A549 (cell line): ENCODE data around the gene GPR139. TPM values are rescaled to one million over a fixed set of nuclear protein-coding genes. Genes with fewer than 3 reads are reported as not detected.

ENCODE experiments used
- ATAC-seq, 2 experiments: fragments of 200-7000 bp in 1 of 2; fragments of >200 bp in 1 of 2; cut with Nextera tagmentation in 1 of 2; cut with Tn5 transposase in 1 of 2; 3 replicates each; pipeline versions ENCODE4 v1.8.0 to v1.9.1; 2018 to 2020; ENCODE audit warnings: mild to moderate bottlenecking in 1 of 2, moderate library complexity in 1 of 2
- CTCF ChIA-PET: fragments of 300-600 bp; sonication (Branson Sonifier 250); formaldehyde crosslinking; extraction: SDS; loops from one replicate; lab custom pipeline; 2021; ENCODE audit warnings: antibody characterized with exemption, inconsistent platforms; lab: Yijun Ruan, JAX
- POLR2A ChIA-PET: fragments of 350-600 bp; formaldehyde crosslinking; extraction: SDS; loops from one replicate; lab custom pipeline; 2021; ENCODE audit warnings: antibody characterized with exemption, inconsistent platforms; lab: Yijun Ruan, JAX
- DNase-seq, 2 experiments: peaks; one replicate each; pipeline versions ENCODE4 v3.0.0 to v3.0.0-alpha.2; 2011 to 2016; ENCODE audit warnings: low read depth in 1 of 2, low spot score in 1 of 2
- FAIRE-seq: peaks from 2 replicates; lab custom pipeline; 2011; peaks lifted over from hg19 to GRCh38; lab: Jason Lieb, UNC
- H3K27ac ChIP-seq, 2 experiments: fragments of >200 bp; sonication (Bioruptor Twin); formaldehyde crosslinking; 3 replicates each; pipeline ENCODE4 v1.5.1; 2016 to 2017
- H3K4me1 ChIP-seq: fragments of >200 bp; sonication (Bioruptor Twin); formaldehyde crosslinking; 3 replicates; pipeline ENCODE4 v1.6.1; 2016
- H3K4me2 ChIP-seq: fragments of >200 bp; sonication (Bioruptor Twin); formaldehyde crosslinking; 3 replicates; pipeline ENCODE4 v1.6.1; 2016
- H3K4me3 ChIP-seq: fragments of >200 bp; sonication (Bioruptor Twin); formaldehyde crosslinking; 3 replicates; pipeline ENCODE4 v1.5.1; 2016
- H3K9me3 ChIP-seq: fragments of >200 bp; sonication (Bioruptor Twin); formaldehyde crosslinking; 3 replicates; pipeline ENCODE4 v1.6.1; 2016
- BHLHE40 ChIP-seq: IDR thresholded peaks from 2 replicates; pipeline ENCODE4 v1.6.1; 2012; ENCODE audit warnings: low read depth, low read length, inconsistent platforms
- CBX2 ChIP-seq: fragments of 200-600 bp; sonication (generic); IDR thresholded peaks from 2 replicates; pipeline ENCODE4 v1.6.1; 2016; ENCODE audit warnings: low read depth, mild to moderate bottlenecking, borderline replicate concordance
- CEBPB ChIP-seq, 2 experiments: fragments of >200 bp in 1 of 2; sonication (Bioruptor Twin) in 1 of 2; formaldehyde crosslinking in 1 of 2; IDR thresholded peaks; 2 replicates each; pipeline ENCODE4 v1.6.1; 2012 to 2016
- EP300 ChIP-seq, 2 experiments: fragments of >200 bp; sonication (Bioruptor Twin); formaldehyde crosslinking; IDR thresholded peaks; 2 replicates in 1 of 2; 3 replicates in 1 of 2; pipeline ENCODE4 v1.6.1; 2016 to 2017
- ESRRA ChIP-seq: fragments of 150-350 bp; IDR thresholded peaks from 2 replicates; pipeline ENCODE4 v1.6.1; 2014; ENCODE audit warnings: mild to moderate bottlenecking, low read length, borderline replicate concordance
- FOSL2 ChIP-seq, 2 experiments: fragments of 450-650 bp in 1 of 2; fragments of >200 bp in 1 of 2; sonication (Bioruptor Twin) in 1 of 2; formaldehyde crosslinking; IDR thresholded peaks; 2 replicates each; pipeline versions ENCODE4 v1.5.0 to v1.6.1; 2016 to 2020; ENCODE audit warnings: mild to moderate bottlenecking in 1 of 2, moderate library complexity in 1 of 2
- FOXS1 ChIP-seq: fragments of 250-450 bp; sonication (Bioruptor Pico); IDR thresholded peaks from 2 replicates; pipeline ENCODE4 v1.5.0; 2020; ENCODE audit warnings: mild to moderate bottlenecking, moderate library complexity
- HEYL ChIP-seq: fragments of 250-450 bp; sonication (Bioruptor Pico); IDR thresholded peaks from 2 replicates; pipeline ENCODE4 v1.8.0; 2021; ENCODE audit warnings: mild to moderate bottlenecking, moderate library complexity
- HOXA7 ChIP-seq: fragments of 250-450 bp; sonication (Bioruptor Pico); IDR thresholded peaks from 2 replicates; pipeline ENCODE4 v1.5.0; 2020; ENCODE audit warnings: mild to moderate bottlenecking, moderate library complexity
- NFE2L2 ChIP-seq: fragments of 150-350 bp; conservative IDR thresholded peaks from 2 replicates; pipeline ENCODE4 v1.6.1; 2014; ENCODE audit warnings: low read length
- POLR2A ChIP-seq: IDR thresholded peaks from 2 replicates; pipeline ENCODE4 v1.6.1; 2012; ENCODE audit warnings: mild to moderate bottlenecking, low read length
- RARB ChIP-seq: fragments of 250-450 bp; sonication (Bioruptor Pico); IDR thresholded peaks from 2 replicates; pipeline ENCODE4 v1.8.0; 2021; ENCODE audit warnings: mild to moderate bottlenecking, moderate library complexity
- RCOR1 ChIP-seq: fragments of 150-350 bp; IDR thresholded peaks from 2 replicates; pipeline ENCODE4 v1.6.1; 2014; ENCODE audit warnings: antibody characterized with exemption, low read length, low read depth
- RFX5 ChIP-seq: fragments of 450-650 bp; IDR thresholded peaks from 2 replicates; pipeline ENCODE4 v1.7.1; 2014; ENCODE audit warnings: antibody characterized with exemption, mild to moderate bottlenecking, moderate library complexity
- SMC3 ChIP-seq: fragments of >200 bp; sonication (Bioruptor Twin); formaldehyde crosslinking; IDR thresholded peaks from 3 replicates; pipeline ENCODE4 v1.6.1; 2018; ENCODE audit warnings: inconsistent platforms
- TFCP2L1 ChIP-seq: fragments of 250-450 bp; sonication (Bioruptor Pico); IDR thresholded peaks from 2 replicates; pipeline ENCODE4 v1.5.0; 2021; ENCODE audit warnings: mild to moderate bottlenecking
- TP53 ChIP-seq: fragments of 250-450 bp; sonication (Bioruptor Pico); IDR thresholded peaks from 2 replicates; pipeline ENCODE4 v1.5.0; 2021; ENCODE audit warnings: mild to moderate bottlenecking, moderate library complexity
- WGBS: methylation state at CpG from one replicate; pipeline ENCODE4 v1.1.6; 2017; ENCODE audit errors: missing lambda C conversion rate; 5-methylcytosine and 5-hydroxymethylcytosine counted together
- polyA plus RNA-seq, 4 experiments: library from polyadenylated mRNA; depleted of rRNA in 3 of 4; stranded (reverse); fragments of >200 nt; fragmentation: RNase III in 1 of 4; extraction: RNeasy Plus Mini Kit Qiagen cat#74134 plus additional on column Dnase treatment in 1 of 4; gene quantifications; 2 replicates in 3 of 4; 3 replicates in 1 of 4; pipeline ENCODE4 v1.2.3, GENCODE V29; 2011 to 2017
- TF ChIP-seq, protein P1 (sequence below): fragments of 200-600 bp; sonication (generic); IDR thresholded peaks from 2 replicates; pipeline ENCODE4 v1.6.1; 2016; ENCODE audit warnings: antibody characterized with exemption, mild to moderate bottlenecking, moderate library complexity
- TF ChIP-seq, protein P2 (sequence below): IDR thresholded peaks from 2 replicates; pipeline ENCODE4 v1.6.1; 2012

GPR139 gene
- polyA plus RNA-seq, 2 of the 4 experiments (the other 2 are of a cell fraction), result not detected

DNA sequence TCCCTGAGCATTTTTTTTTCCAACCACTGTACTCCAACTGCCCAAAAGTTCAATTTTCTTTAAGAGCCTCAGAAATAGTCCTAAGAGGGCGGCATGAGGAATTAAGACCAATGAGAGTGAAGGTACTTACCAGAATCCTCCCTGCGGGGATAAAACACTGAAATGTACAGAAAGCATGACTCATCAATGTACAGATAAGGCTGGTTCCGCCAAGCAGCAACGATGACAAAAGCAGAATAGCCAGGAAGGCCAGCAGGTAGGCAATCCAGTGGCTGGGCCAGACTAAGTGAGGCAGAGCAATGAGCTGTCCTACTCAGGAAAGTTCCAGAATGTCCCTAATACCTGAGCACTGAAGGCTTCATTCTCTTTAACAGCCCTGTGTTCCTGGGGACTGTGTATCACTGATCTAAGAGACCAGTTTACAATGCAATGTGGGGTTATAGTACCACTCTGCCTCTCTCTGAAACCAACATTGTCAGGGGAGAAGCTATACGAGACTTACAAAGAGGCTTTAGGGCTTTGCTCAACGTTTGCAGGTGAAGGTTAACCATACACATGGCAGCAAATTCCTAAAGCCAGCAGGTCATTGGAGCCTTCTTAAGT lies 11.0 kb upstream of the GPR139 start:
- 21% methylated on average over 6 of the region's 6 CpGs for WGBS
- H3K4me1 ChIP-seq, result no peaks in the 10 kb centered on the region
- FAIRE-seq (no peak), ATAC-seq (no peak; a peak in 1 of 6 replicates), DNase-seq (peak in 1 of 2 experiments; percentile 15)
- TF ChIP-seq FOSL2 (IDR thresholded peaks at IDR 0.05) (no peak), FOSL2 (CRISPR knock-in tag; IDR thresholded peaks at IDR 0.05) (peak; percentile 41; the same call in 1 of the 2 replicates), BHLHE40 (no peak)
- CTCF ChIA-PET, result no interaction called here
- H3K4me2 ChIP-seq, result no peak overlapping the region
- POLR2A ChIA-PET, result no interaction called here
- H3K9me3 ChIP-seq, result no peaks in the 10 kb centered on the region
- no peak overlapping the region for H3K4me3 ChIP-seq
- H3K27ac ChIP-seq, result no peak overlapping the region

DNA sequence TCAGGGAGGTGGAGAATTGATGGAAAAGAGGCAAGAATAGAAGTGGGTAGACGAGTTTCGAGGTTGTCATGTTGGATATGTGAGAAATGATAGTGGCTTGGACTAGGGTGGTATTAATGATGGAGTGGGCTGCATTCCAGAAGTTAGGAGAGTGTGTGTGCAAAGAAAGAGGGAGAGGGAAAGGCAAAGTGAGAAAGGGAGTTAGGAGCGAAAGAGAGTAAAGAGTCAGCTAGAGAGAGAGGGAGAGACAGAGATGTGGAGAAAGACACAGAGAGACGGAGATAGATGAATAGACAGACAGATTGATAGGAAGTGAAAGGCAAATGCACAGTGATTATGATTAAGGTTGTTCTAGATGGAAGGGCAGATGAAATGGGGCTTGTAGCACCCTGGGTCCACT lies 5.4 kb upstream of the GPR139 start:
- Histone ChIP-seq H3K9me3 (no peaks in the 10 kb centered on the region), H3K4me2 (no peak overlapping the region), H3K4me3 (no peak overlapping the region), H3K4me1 (no peaks in the 10 kb centered on the region), H3K27ac (no peak overlapping the region)
- DNase-seq, result no peak
- ChIA-PET POLR2A (no interaction called here), CTCF (no interaction called here)
- ATAC-seq, result no peak
- FAIRE-seq, result no peak
- TF ChIP-seq FOXS1 (CRISPR knock-in tag) (no peak), ESRRA (no peak), NFE2L2 (no peak)
- 22% methylated on average over 4 of the region's 4 CpGs for WGBS

DNA sequence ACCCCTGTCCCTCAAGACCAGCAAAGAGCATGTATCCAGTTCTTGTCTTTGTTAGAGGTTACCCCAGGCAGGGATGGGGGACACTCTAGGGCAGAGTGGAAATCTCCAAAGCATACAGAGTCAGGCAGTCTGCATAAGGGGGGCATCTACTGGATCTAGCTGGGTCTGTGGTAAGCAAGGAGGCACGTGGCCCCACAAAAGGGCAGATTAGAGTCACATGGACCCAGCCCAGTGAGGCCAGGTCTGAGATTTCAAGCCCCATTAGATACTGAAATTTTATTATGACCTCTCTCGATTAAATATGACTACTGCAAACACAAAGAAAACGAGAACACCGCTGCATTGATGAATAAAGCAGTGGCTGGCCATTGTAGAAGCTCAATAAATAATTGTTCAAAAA lies 1.6 kb upstream of the GPR139 start:
- ATAC-seq (no peak; a peak in 1 of 6 replicates), DNase-seq (no peak), FAIRE-seq (no peak)
- Histone ChIP-seq H3K27ac (no peak overlapping the region), H3K4me3 (no peak overlapping the region), H3K4me2 (no peak overlapping the region), H3K9me3 (no peaks in the 10 kb centered on the region), H3K4me1 (no peaks in the 10 kb centered on the region)
- POLR2A ChIA-PET, result no interaction called here
- CTCF ChIA-PET, result interaction anchor here (1.9 kb wide), 2 partner anchors 33 to 168 kb away, joined by 5 to 7 read pairs; no protein-coding TSS in a partner anchor
- TF ChIP-seq HEYL (CRISPR knock-in tag) (no peak), BHLHE40 (no peak), TFCP2L1 (CRISPR knock-in tag) (no peak), CEBPB (IDR thresholded peaks at IDR 0.05) (no peak), HOXA7 (no peak), EP300 (IDR thresholded peaks at IDR 0.05) (no peak), RARB (no peak), POLR2A (no peak), RCOR1 (no peak), RFX5 (no peak), TP53 (CRISPR knock-in tag) (no peak), SMC3 (no peak), CBX2 (no peak)
- TF ChIP-seq, protein P1, sequence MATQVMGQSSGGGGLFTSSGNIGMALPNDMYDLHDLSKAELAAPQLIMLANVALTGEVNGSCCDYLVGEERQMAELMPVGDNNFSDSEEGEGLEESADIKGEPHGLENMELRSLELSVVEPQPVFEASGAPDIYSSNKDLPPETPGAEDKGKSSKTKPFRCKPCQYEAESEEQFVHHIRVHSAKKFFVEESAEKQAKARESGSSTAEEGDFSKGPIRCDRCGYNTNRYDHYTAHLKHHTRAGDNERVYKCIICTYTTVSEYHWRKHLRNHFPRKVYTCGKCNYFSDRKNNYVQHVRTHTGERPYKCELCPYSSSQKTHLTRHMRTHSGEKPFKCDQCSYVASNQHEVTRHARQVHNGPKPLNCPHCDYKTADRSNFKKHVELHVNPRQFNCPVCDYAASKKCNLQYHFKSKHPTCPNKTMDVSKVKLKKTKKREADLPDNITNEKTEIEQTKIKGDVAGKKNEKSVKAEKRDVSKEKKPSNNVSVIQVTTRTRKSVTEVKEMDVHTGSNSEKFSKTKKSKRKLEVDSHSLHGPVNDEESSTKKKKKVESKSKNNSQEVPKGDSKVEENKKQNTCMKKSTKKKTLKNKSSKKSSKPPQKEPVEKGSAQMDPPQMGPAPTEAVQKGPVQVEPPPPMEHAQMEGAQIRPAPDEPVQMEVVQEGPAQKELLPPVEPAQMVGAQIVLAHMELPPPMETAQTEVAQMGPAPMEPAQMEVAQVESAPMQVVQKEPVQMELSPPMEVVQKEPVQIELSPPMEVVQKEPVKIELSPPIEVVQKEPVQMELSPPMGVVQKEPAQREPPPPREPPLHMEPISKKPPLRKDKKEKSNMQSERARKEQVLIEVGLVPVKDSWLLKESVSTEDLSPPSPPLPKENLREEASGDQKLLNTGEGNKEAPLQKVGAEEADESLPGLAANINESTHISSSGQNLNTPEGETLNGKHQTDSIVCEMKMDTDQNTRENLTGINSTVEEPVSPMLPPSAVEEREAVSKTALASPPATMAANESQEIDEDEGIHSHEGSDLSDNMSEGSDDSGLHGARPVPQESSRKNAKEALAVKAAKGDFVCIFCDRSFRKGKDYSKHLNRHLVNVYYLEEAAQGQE, result no peak
- TF ChIP-seq, protein P2, sequence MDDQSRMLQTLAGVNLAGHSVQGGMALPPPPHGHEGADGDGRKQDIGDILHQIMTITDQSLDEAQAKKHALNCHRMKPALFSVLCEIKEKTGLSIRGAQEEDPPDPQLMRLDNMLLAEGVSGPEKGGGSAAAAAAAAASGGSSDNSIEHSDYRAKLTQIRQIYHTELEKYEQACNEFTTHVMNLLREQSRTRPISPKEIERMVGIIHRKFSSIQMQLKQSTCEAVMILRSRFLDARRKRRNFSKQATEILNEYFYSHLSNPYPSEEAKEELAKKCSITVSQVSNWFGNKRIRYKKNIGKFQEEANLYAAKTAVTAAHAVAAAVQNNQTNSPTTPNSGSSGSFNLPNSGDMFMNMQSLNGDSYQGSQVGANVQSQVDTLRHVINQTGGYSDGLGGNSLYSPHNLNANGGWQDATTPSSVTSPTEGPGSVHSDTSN, result no peak
- 4% methylated on average over 4 of the region's 4 CpGs for WGBS
